GM19395 (cell line): ENCODE data around the gene SKA1.
"Not testable (repeated sequence)": the region's sequence is repeated elsewhere in the genome, so short reads cannot be mapped to it uniquely, and the experiment has no call there.

Source experiments
- ATAC-seq: cut with Tn5 transposase; IDR thresholded peaks from one replicate; pipeline ENCODE4 v1.9.1; 2021; ENCODE audit warnings: mild to moderate bottlenecking, moderate library complexity; ENCODE audit not compliant: unreplicated experiment

SKA1 gene

GRCh38 chr18:50427896-50428295 is 53.0 kb downstream of the SKA1 start:
- no peak for ATAC-seq

DNA sequence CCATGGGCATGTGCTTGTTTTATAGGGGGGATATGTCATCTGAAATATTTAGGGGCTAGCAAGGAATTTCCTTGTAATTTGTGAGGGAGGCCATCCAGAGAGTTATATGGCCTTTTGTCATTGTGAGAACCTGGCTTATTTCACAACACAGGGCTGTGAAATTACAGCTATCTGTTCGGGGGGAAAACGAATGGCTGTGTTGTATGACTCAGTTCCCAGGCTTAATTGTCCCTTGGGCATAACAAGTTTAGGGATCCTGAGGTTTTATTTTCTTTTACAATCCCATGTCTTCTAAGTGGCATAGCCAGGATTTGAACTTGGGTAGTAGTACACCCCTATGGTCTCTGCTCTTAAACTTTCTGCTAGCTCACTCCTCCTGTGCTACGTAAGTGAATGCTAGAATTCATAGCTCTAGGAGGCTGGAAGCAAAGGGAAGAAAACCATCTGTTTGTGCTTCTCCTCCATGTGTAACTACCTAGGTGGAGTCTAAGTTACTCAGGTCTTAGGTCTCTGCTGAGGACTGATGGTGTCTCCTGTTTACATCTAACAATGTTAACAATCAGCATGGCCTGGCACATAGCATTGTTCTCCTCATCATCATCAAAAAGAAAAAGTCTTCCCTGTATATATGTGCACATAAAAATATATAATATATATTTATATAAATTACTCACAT is 53.8 kb downstream of the SKA1 start:
- no peak for ATAC-seq

DNA sequence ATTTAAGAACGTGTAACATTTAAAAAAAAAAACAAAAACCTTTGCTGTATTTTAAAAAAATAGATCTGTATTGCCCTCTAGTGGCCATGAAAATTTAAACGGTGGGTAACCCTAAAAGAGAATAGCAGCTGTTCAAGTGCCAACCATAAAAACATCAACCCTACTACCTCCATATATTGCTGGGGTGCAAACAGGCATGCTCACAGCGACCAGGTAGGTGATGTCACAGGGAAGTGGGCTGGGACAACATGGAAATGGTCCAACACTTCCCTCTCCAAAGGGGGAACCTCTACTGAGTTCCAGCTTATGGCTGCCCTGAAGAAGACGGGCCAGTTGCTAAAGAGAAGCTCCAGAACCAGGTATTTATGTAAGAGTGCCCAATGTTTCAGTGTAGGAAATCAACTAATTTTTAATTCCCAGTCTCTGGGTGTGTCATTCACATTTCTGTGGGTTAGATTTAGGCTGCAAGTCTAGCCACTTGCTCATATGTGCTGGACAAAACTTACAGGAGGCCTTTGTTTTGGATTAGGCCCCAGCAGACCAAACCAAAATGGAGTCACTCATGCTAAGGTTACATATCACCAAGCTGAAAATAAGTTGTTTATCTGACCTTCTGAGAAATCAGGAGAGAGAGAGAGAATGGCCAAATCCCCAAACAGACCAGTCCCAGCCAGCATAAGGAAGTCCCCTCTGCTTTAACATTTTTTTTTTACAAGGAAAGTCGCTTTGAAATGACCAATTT is 54.5 kb downstream of the SKA1 start:
- ATAC-seq, result no peak

DNA sequence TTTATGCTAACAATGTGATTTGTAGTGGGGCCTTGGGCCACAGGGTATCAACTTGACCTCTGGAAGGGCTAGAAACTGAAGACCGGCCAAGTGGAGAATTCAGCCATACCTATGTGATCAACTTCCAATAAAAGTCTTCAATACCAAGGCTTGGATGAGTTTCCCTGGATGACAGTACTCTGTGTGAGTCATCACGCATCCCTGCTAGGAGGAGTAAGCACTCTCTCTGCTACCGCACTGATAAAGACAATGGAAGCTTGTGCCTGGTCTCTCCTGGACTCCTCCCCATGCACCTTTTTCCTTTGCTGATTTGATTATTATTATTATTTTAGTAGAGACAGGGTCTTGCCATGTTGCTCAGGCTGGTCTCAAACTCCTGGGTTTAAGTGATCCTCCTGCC is 58.1 kb downstream of the SKA1 start:
- no peak for ATAC-seq

GRCh38 chr18:50436742-50437141 is 61.9 kb downstream of the SKA1 start:
- ATAC-seq, result not testable (repeated sequence)

- ATAC-seq, result no peak
These were observed 64.7 kb downstream of the SKA1 start for GRCh38 chr18:50439460-50440015.

DNA sequence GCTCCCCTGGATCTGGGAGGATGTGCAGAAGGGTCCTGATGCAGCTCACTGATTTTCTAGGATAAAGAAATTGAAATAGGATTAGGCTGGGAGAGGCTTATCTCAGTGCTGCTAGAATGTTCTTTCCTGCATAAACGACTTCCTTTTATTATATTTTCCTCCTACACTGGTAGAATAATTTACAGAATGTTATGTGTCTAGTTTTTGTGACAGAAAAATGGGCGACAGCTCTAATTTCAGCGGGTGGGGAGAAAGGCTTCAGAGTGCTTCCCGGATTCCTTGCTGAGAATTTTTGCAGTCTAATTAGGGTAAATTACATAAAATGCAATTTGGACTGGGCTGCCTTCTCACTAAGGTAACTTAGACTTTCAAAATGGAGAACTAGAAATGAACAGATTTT is 66.2 kb downstream of the SKA1 start:
- ATAC-seq, result no peak

DNA sequence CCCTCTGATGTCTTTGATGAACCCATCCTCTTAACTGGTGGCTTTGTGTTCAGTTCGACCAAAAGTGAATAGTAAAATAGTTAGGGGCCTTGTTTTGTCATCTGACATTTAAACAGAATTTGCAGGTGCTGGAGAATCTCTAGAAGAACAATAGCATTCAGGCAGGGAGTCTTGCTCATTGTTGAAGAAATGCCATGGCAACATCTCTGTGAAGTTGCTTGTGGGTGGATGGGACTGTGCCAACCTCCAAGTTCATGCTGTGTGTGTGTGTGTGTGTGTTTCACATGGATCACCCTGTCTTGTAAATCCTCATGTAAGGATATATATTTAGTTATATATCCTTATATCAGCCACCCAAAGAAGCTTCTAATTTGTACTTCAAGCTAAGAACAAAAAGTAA is 66.7 kb downstream of the SKA1 start:
- no peak for ATAC-seq
